HEK293 (cell line): ENCODE data around the gene SAFB.

Experiments
- OVOL3 ChIP-seq: fragments of 450-650 bp; formaldehyde crosslinking; IDR thresholded peaks from 2 replicates; pipeline ENCODE4 v1.5.1; 2016; ENCODE audit warnings: missing biosample characterization, missing genetic modification characterization
- PATZ1 ChIP-seq: fragments of 450-650 bp; formaldehyde crosslinking; IDR thresholded peaks from 2 replicates; pipeline ENCODE4 v1.5.1; 2016; ENCODE audit warnings: missing biosample characterization, missing genetic modification characterization
- PBX3 ChIP-seq: sonication (generic); formaldehyde crosslinking; IDR thresholded peaks from 2 replicates; pipeline ENCODE4 v1.8.1; 2022; ENCODE audit warnings: mild to moderate bottlenecking, moderate library complexity, missing genetic modification reagents
- RBAK ChIP-seq: fragments of 450-650 bp; formaldehyde crosslinking; IDR thresholded peaks from 2 replicates; pipeline ENCODE4 v1.5.1; 2016; ENCODE audit warnings: missing biosample characterization, missing genetic modification characterization
- YY1 ChIP-seq: fragments of 450-650 bp; formaldehyde crosslinking; IDR thresholded peaks from 2 replicates; pipeline ENCODE4 v1.5.1; 2018; ENCODE audit warnings: missing biosample characterization, missing genetic modification characterization
- ZNF239 ChIP-seq: fragments of 450-650 bp; formaldehyde crosslinking; IDR thresholded peaks from 2 replicates; pipeline ENCODE4 v1.5.1; 2016; ENCODE audit warnings: missing biosample characterization, missing genetic modification characterization
- ZNF274 ChIP-seq, 2 experiments: fragments of 200-500 bp in 1 of 2; fragments of 450-650 bp in 1 of 2; sonication (Bioruptor generic) in 1 of 2; formaldehyde crosslinking in 1 of 2; IDR thresholded peaks; 2 replicates each; pipeline versions ENCODE4 v1.5.1 to v1.6.1; 2014 to 2016; ENCODE audit warnings: borderline replicate concordance in 1 of 2, inconsistent platforms in 1 of 2, low read length in 1 of 2, missing biosample characterization in 1 of 2, missing genetic modification characterization in 1 of 2
- ZNF473 ChIP-seq: fragments of 450-650 bp; formaldehyde crosslinking; IDR thresholded peaks from 2 replicates; pipeline ENCODE4 v1.5.1; 2017; ENCODE audit warnings: missing biosample characterization, missing genetic modification characterization
- ZNF558 ChIP-seq: fragments of 450-650 bp; formaldehyde crosslinking; IDR thresholded peaks from 2 replicates; pipeline ENCODE4 v1.5.1; 2016; ENCODE audit warnings: missing biosample characterization, missing genetic modification characterization
- ZNF626 ChIP-seq: fragments of 450-650 bp; sonication (Bioruptor Pico); formaldehyde crosslinking; IDR thresholded peaks from 2 replicates; pipeline ENCODE4 v1.5.1; 2018; ENCODE audit warnings: missing biosample characterization, missing genetic modification characterization, inconsistent platforms
- ZNF76 ChIP-seq: fragments of 450-650 bp; formaldehyde crosslinking; IDR thresholded peaks from 2 replicates; pipeline ENCODE4; 2016; ENCODE audit warnings: low read depth, missing biosample characterization, missing genetic modification characterization, borderline replicate concordance
- TF ChIP-seq, protein P1 (sequence below): fragments of 450-650 bp; formaldehyde crosslinking; IDR thresholded peaks from 2 replicates; pipeline ENCODE4 v1.5.1; 2016; ENCODE audit warnings: missing biosample characterization, missing genetic modification characterization
- TF ChIP-seq, protein P2 (sequence below): fragments of 450-650 bp; formaldehyde crosslinking; IDR thresholded peaks from 2 replicates; pipeline ENCODE4 v1.5.1; 2016; ENCODE audit warnings: missing biosample characterization, missing genetic modification characterization, borderline replicate concordance

GRCh38 chr19:5643060-5643459, 20.2 kb downstream of the SAFB start:
- no peak for TF ChIP-seq PBX3 (CRISPR knock-in tag)
- no peak for TF ChIP-seq ZNF239 (tag by site-specific recombination)
- no peak for TF ChIP-seq ZNF626 (tag by site-specific recombination)
- TF ChIP-seq ZNF473 (tag by site-specific recombination): no peak
- TF ChIP-seq, protein P1, sequence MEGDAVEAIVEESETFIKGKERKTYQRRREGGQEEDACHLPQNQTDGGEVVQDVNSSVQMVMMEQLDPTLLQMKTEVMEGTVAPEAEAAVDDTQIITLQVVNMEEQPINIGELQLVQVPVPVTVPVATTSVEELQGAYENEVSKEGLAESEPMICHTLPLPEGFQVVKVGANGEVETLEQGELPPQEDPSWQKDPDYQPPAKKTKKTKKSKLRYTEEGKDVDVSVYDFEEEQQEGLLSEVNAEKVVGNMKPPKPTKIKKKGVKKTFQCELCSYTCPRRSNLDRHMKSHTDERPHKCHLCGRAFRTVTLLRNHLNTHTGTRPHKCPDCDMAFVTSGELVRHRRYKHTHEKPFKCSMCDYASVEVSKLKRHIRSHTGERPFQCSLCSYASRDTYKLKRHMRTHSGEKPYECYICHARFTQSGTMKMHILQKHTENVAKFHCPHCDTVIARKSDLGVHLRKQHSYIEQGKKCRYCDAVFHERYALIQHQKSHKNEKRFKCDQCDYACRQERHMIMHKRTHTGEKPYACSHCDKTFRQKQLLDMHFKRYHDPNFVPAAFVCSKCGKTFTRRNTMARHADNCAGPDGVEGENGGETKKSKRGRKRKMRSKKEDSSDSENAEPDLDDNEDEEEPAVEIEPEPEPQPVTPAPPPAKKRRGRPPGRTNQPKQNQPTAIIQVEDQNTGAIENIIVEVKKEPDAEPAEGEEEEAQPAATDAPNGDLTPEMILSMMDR: no peak
- TF ChIP-seq PATZ1 (tag by site-specific recombination): no peak
- TF ChIP-seq ZNF76 (tag by site-specific recombination): no peak
- TF ChIP-seq ZNF558 (tag by site-specific recombination): no peak
- no peak for TF ChIP-seq RBAK (tag by site-specific recombination)
- no peak for TF ChIP-seq YY1 (tag by site-specific recombination)
- TF ChIP-seq, protein P2, sequence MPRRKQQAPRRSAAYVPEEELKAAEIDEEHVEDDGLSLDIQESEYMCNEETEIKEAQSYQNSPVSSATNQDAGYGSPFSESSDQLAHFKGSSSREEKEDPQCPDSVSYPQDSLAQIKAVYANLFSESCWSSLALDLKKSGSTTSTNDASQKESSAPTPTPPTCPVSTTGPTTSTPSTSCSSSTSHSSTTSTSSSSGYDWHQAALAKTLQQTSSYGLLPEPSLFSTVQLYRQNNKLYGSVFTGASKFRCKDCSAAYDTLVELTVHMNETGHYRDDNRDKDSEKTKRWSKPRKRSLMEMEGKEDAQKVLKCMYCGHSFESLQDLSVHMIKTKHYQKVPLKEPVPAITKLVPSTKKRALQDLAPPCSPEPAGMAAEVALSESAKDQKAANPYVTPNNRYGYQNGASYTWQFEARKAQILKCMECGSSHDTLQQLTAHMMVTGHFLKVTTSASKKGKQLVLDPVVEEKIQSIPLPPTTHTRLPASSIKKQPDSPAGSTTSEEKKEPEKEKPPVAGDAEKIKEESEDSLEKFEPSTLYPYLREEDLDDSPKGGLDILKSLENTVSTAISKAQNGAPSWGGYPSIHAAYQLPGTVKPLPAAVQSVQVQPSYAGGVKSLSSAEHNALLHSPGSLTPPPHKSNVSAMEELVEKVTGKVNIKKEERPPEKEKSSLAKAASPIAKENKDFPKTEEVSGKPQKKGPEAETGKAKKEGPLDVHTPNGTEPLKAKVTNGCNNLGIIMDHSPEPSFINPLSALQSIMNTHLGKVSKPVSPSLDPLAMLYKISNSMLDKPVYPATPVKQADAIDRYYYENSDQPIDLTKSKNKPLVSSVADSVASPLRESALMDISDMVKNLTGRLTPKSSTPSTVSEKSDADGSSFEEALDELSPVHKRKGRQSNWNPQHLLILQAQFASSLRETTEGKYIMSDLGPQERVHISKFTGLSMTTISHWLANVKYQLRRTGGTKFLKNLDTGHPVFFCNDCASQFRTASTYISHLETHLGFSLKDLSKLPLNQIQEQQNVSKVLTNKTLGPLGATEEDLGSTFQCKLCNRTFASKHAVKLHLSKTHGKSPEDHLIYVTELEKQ: no peak
- no peak for TF ChIP-seq ZNF274 (IDR thresholded peaks at IDR 0.05; ENCODE audit: low read length)
- no peak for TF ChIP-seq ZNF274 (tag by site-specific recombination; IDR thresholded peaks at IDR 0.05; ENCODE audit: borderline replicate concordance)
- no peak for TF ChIP-seq OVOL3
